Type B pancreatic cell (in vitro differentiated cells): ENCODE results near the gene FKBP1A. TPM values are rescaled to one million over a fixed set of nuclear protein-coding genes. Genes with fewer than 3 reads are reported as not detected.

Experiments used
- DNase-seq: peaks from one replicate; pipeline ENCODE4 v3.0.0; 2021; ENCODE audit warnings: mixed read lengths; ENCODE audit not compliant: unreplicated experiment; ENCODE audit errors: extremely low spot score
- H3K27ac Mint-ChIP-seq: 2 replicates; pipeline ENCODE4 v1.8.0; 2021; ENCODE audit warnings: mild to moderate bottlenecking, mixed read lengths
- H3K27me3 Mint-ChIP-seq: 2 replicates; pipeline ENCODE4 v1.8.0; 2021; ENCODE audit warnings: mixed read lengths
- H3K36me3 Mint-ChIP-seq: 2 replicates; pipeline ENCODE4 v1.8.0; 2021; ENCODE audit warnings: mixed read lengths
- H3K4me1 Mint-ChIP-seq: one replicate; pipeline ENCODE4 v1.8.0; 2021; ENCODE audit warnings: mixed read lengths; ENCODE audit not compliant: unreplicated experiment
- H3K4me3 Mint-ChIP-seq: 2 replicates; pipeline ENCODE4 v1.8.0; 2021; ENCODE audit warnings: mild to moderate bottlenecking, mixed read lengths
- H3K9me3 Mint-ChIP-seq: 2 replicates; pipeline ENCODE4 v1.8.0; 2021; ENCODE audit warnings: mixed read lengths
- total RNA-seq: library from RNA; stranded (reverse); gene quantifications from 2 replicates; pipeline ENCODE4 v1.2.1, GENCODE V29; 2021; ENCODE audit warnings: low replicate concordance
- TF ChIP-seq, protein P1 (sequence below): fragments of 200-600 bp; sonication (generic); conservative IDR thresholded peaks from 2 replicates; pipeline ENCODE4 v1.5.0; 2021; ENCODE audit warnings: antibody characterized with exemption, mild to moderate bottlenecking

FKBP1A gene
- total RNA-seq, 1 donor from 2014 or later = 149 TPM

DNA sequence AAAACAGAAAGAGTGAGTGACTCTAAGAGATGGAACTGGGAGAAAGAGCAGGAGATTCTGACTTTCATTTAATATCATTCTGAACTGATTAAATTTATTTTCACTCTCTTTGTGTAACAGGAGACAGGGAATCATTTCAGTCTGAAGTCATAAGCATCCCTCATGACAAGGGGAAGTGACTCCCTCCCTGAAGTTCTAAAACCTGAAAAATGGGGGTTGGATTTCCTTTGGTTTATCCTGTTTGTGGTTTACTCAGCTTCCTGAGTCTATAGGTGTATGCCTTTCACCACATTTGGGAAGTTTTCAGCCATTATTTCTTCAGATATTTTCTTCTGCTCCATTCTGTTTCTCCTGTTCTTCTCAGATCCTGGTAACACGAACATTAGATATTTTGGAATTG is 3.4 kb upstream of the FKBP1A start:
- Mint-ChIP-seq H3K4me3 (no peak overlapping the region), H3K27me3 (peaks cover 67% of the 10 kb centered on the region), H3K36me3 (no peaks in the 10 kb centered on the region), H3K27ac (no peak overlapping the region), H3K9me3 (no peaks in the 10 kb centered on the region), H3K4me1 (peaks cover 18% of the 10 kb centered on the region)
- DNase-seq = no peak
- TF ChIP-seq, protein P1, sequence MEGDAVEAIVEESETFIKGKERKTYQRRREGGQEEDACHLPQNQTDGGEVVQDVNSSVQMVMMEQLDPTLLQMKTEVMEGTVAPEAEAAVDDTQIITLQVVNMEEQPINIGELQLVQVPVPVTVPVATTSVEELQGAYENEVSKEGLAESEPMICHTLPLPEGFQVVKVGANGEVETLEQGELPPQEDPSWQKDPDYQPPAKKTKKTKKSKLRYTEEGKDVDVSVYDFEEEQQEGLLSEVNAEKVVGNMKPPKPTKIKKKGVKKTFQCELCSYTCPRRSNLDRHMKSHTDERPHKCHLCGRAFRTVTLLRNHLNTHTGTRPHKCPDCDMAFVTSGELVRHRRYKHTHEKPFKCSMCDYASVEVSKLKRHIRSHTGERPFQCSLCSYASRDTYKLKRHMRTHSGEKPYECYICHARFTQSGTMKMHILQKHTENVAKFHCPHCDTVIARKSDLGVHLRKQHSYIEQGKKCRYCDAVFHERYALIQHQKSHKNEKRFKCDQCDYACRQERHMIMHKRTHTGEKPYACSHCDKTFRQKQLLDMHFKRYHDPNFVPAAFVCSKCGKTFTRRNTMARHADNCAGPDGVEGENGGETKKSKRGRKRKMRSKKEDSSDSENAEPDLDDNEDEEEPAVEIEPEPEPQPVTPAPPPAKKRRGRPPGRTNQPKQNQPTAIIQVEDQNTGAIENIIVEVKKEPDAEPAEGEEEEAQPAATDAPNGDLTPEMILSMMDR = no peak

DNA sequence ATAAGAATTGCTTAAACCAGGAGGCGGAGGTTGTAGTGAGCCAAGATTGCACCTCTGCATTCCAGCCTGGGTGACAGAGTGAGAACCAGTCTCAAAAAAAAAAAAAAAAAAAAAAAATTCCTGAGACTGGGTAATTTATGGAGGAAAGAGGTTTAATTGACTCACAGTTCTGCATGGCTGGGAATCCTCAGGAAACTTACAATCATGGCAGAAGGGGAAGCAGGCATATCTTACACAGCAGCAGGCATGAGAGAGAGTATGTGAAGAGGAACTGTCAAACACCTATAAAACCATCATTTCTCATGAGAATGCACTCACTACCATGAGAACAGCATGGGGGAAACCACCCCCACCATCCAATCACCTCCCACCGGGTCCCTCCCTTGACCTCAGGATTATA is 1.8 kb upstream of the FKBP1A start:
- H3K4me3 Mint-ChIP-seq = no peak overlapping the region
- no peak overlapping the region for H3K27ac Mint-ChIP-seq
- H3K36me3 Mint-ChIP-seq = no peaks in the 10 kb centered on the region
- peaks cover 23% of the 10 kb centered on the region for H3K4me1 Mint-ChIP-seq
- DNase-seq = no peak
- H3K27me3 Mint-ChIP-seq = peaks cover 56% of the 10 kb centered on the region
- TF ChIP-seq, protein P1 = no peak
- no peaks in the 10 kb centered on the region for H3K9me3 Mint-ChIP-seq

DNA sequence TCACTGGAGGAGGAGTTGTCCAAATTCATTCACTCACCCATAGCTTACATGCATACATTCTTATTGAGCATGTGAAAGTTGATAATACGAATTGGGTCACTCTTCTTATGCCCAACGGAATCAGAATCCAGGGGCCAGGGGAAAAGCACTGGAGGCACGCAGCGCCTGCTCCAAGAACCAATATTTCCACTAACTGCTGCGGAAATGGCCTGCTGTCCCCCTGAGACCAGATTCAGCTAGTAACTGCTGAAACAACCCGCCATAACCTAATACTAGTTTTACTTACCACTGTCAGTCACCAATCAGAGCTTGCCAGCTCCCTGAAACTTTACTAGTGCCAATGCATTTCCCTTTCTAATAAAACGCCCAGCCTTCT is 641 bp upstream of the FKBP1A start:
- no peak for DNase-seq
- H3K27ac Mint-ChIP-seq = peak overlapping the region; percentile 83
- H3K4me3 Mint-ChIP-seq = peak overlapping the region; percentile 98
- peaks cover 31% of the 10 kb centered on the region for H3K4me1 Mint-ChIP-seq
- H3K36me3 Mint-ChIP-seq = no peaks in the 10 kb centered on the region
- H3K27me3 Mint-ChIP-seq = peaks cover 46% of the 10 kb centered on the region
- H3K9me3 Mint-ChIP-seq = no peaks in the 10 kb centered on the region
- TF ChIP-seq, protein P1 = no peak

DNA sequence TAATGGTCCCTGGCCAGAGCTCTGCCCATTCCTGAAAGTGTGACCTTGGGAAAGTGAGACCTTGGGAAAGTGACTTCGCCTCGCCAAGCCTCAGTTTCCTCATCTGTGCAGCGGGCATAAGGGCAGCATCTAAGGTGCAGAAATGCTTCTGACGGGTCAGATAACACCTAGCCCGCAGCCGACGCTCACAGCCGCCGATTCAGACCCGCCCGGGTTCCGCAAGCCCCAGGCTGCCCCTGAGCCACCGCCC is 486 bp downstream of the FKBP1A start:
- H3K4me1 Mint-ChIP-seq = peaks cover 39% of the 10 kb centered on the region
- H3K9me3 Mint-ChIP-seq = no peaks in the 10 kb centered on the region
- peaks cover 36% of the 10 kb centered on the region for H3K27me3 Mint-ChIP-seq
- H3K36me3 Mint-ChIP-seq = no peaks in the 10 kb centered on the region
- peak overlapping the region; percentile 94 for H3K4me3 Mint-ChIP-seq
- TF ChIP-seq, protein P1 = no peak
- DNase-seq = no peak
- H3K27ac Mint-ChIP-seq = peak overlapping the region; percentile 85

DNA sequence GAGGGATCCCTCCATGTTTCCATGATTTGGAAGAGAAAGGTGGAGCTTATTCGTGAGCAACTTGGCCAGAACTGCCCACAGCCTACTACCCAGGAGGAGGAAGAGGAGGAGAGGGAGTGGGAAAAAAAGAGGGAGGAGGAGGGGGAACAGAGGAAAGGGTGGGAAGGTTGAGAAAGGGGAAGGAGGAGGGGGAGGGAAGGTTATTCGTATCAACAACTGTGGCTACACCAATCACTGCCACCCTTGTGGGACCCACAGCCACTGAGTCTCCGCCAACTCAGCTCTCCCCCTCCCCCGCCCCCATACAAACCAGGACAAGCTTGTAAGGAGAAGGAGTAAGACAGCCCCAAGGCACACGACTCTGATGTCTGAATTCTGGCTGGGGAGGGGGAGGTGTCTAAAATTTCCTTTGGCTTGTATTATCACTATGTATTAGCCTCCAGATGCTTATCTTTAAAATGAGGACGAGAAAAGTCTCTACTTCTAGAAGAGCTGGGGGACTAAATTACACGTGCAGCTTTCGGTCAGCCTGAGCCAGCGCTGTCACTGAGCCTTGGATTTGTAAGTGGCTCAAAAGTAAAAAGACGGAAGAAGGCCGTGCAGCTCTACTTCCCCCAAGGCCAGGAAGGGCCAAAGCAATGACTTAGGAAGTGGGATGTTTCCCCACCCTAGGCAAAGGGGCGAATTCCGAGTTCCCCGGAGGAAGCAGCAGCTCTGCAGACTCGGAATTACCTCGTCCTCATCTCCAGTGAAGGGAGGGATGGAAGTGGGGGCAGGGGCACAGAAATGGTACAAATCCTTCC is 1.0 kb downstream of the FKBP1A start:
- peaks cover 30% of the 10 kb centered on the region for H3K27me3 Mint-ChIP-seq
- peak overlapping the region; percentile 85 for H3K27ac Mint-ChIP-seq
- H3K36me3 Mint-ChIP-seq = no peaks in the 10 kb centered on the region
- H3K4me1 Mint-ChIP-seq = peaks cover 39% of the 10 kb centered on the region
- TF ChIP-seq, protein P1 = no peak
- H3K4me3 Mint-ChIP-seq = peak overlapping the region; percentile 94
- DNase-seq = no peak
- no peaks in the 10 kb centered on the region for H3K9me3 Mint-ChIP-seq
